Measurements from ENCODE around the gene KCTD5. TPM values are rescaled to one million over a fixed set of nuclear protein-coding genes. Genes with fewer than 3 reads are reported as not detected.

Gene KCTD5
- total and polyA plus RNA-seq, 2 donors = 13.7 to 18.4 TPM

- Histone ChIP-seq H3K27ac (ENCODE audit: low read depth) (no peak overlapping the region), H3K4me3 (ENCODE audit: low read depth, low read length) (no peak overlapping the region)
Measured at GRCh38 chr16:2755158-2755557, 72.8 kb downstream of the KCTD5 start.

GRCh38 chr16:2756288-2757015 is 74.1 kb downstream of the KCTD5 start:
- DNase-seq (ENCODE audit: extremely low spot score) = no peak
- WGBS = 91% methylated on average over 30 of the region's 30 CpGs
- Histone ChIP-seq H3K27ac (ENCODE audit: low read depth) (no peak overlapping the region), H3K36me3 (ENCODE audit: insufficient read depth) (peaks cover 11% of the 10 kb centered on the region), H3K4me3 (ENCODE audit: low read depth, low read length) (no peak overlapping the region), H3K4me1 (ENCODE audit: insufficient read depth) (peaks cover 5% of the 10 kb centered on the region)

More at GRCh38 chr16:2755158-2755557, 72.8 kb downstream of the KCTD5 start:
- Histone ChIP-seq H3K36me3 (ENCODE audit: insufficient read depth) (peaks cover 8% of the 10 kb centered on the region), H3K4me1 (ENCODE audit: insufficient read depth) (peaks cover 5% of the 10 kb centered on the region)
- 24% methylated on average over 3 of the region's 3 CpGs for WGBS
- no peak for DNase-seq (ENCODE audit: extremely low spot score)

GRCh38 chr16:2757344-2757743 is 75.0 kb downstream of the KCTD5 start:
- WGBS = 72% methylated on average over 11 of the region's 11 CpGs
- DNase-seq (ENCODE audit: extremely low spot score) = no peak
- Histone ChIP-seq H3K4me1 (ENCODE audit: insufficient read depth) (peaks cover 5% of the 10 kb centered on the region), H3K36me3 (ENCODE audit: insufficient read depth) (peaks cover 15% of the 10 kb centered on the region), H3K4me3 (ENCODE audit: low read depth, low read length) (no peak overlapping the region), H3K27ac (ENCODE audit: low read depth) (no peak overlapping the region)

Other genes starting within 250 kb of the KCTD5 start
- gene TEDC2, start 222.4 kb upstream of the KCTD5 start, total RNA-seq = 2.4 TPM
- 1.1 TPM for gene TEDC2, start 222.4 kb upstream of the KCTD5 start, polyA plus RNA-seq
- 5.2 TPM for gene NTN3, start 211.2 kb upstream of the KCTD5 start, total RNA-seq
- 0.19 TPM for gene NTN3, start 211.2 kb upstream of the KCTD5 start, polyA plus RNA-seq
- 11.2 TPM for gene TBC1D24, start 207.4 kb upstream of the KCTD5 start, total RNA-seq
- 5.8 TPM for gene TBC1D24, start 207.4 kb upstream of the KCTD5 start, polyA plus RNA-seq
- 15.0 TPM for gene ATP6V0C, start 168.6 kb upstream of the KCTD5 start, total RNA-seq
- gene ATP6V0C, start 168.6 kb upstream of the KCTD5 start, polyA plus RNA-seq = 193 TPM
- 16.4 TPM for gene AMDHD2, start 162.2 kb upstream of the KCTD5 start, total RNA-seq
- gene AMDHD2, start 162.2 kb upstream of the KCTD5 start, polyA plus RNA-seq = 40.2 TPM
- gene CEMP1, start 151.1 kb upstream of the KCTD5 start, total RNA-seq = not detected
- 0.85 TPM for gene CEMP1, start 151.1 kb upstream of the KCTD5 start, polyA plus RNA-seq
- gene PDPK1, start 144.5 kb upstream of the KCTD5 start, total RNA-seq = 20.0 TPM
- gene PDPK1, start 144.5 kb upstream of the KCTD5 start, polyA plus RNA-seq = 26.0 TPM
- 0.85 TPM for gene PRSS27, start 37.7 kb downstream of the KCTD5 start, total RNA-seq
- 2.5 TPM for gene PRSS27, start 37.7 kb downstream of the KCTD5 start, polyA plus RNA-seq
- 115 TPM for gene SRRM2, start 70.1 kb downstream of the KCTD5 start, total RNA-seq
- gene SRRM2, start 70.1 kb downstream of the KCTD5 start, polyA plus RNA-seq = 481 TPM
- 62.9 TPM for gene ELOB, start 94.8 kb downstream of the KCTD5 start, total RNA-seq
- 399 TPM for gene ELOB, start 94.8 kb downstream of the KCTD5 start, polyA plus RNA-seq
- gene PRSS33, start 105.0 kb downstream of the KCTD5 start, total RNA-seq = not detected
- not detected for gene PRSS33, start 105.0 kb downstream of the KCTD5 start, polyA plus RNA-seq
- gene PRSS41, start 115.9 kb downstream of the KCTD5 start, total RNA-seq = not detected
- gene PRSS41, start 115.9 kb downstream of the KCTD5 start, polyA plus RNA-seq = not detected
- gene PRSS21, start 134.7 kb downstream of the KCTD5 start, total RNA-seq = not detected
- gene PRSS21, start 134.7 kb downstream of the KCTD5 start, polyA plus RNA-seq = 0.11 TPM
- gene ZG16B, start 147.8 kb downstream of the KCTD5 start, total RNA-seq = 2.4 TPM
- 5.1 TPM for gene ZG16B, start 147.8 kb downstream of the KCTD5 start, polyA plus RNA-seq
- 3.0 TPM for gene PRSS22, start 175.6 kb downstream of the KCTD5 start, total RNA-seq
- gene PRSS22, start 175.6 kb downstream of the KCTD5 start, polyA plus RNA-seq = 5.6 TPM
- 15.6 TPM for gene FLYWCH2, start 200.7 kb downstream of the KCTD5 start, total RNA-seq
- 49.9 TPM for gene FLYWCH2, start 200.7 kb downstream of the KCTD5 start, polyA plus RNA-seq
- 11.4 TPM for gene FLYWCH1, start 229.4 kb downstream of the KCTD5 start, total RNA-seq
- gene FLYWCH1, start 229.4 kb downstream of the KCTD5 start, polyA plus RNA-seq = 38.0 TPM